ENCODE results near the gene ANKFN1. TPM values are rescaled to one million over a fixed set of nuclear protein-coding genes. Genes with fewer than 3 reads are reported as not detected.

Gene ANKFN1
- total RNA-seq, 1 donor from 2014 or later, result 0.21 TPM

- Mint-ChIP-seq H3K4me1 (no peaks in the 10 kb centered on the region), H3K27me3 (ENCODE audit: low read depth) (no peaks in the 10 kb centered on the region), H3K27ac (ENCODE audit: unreplicated experiment) (no peak overlapping the region), H3K9me3 (peaks cover 9% of the 10 kb centered on the region), H3K4me3 (no peak overlapping the region), H3K36me3 (ENCODE audit: low read depth) (peaks cover 2% of the 10 kb centered on the region)
- no peak for TF ChIP-seq CTCF (conservative IDR thresholded peaks at IDR 0.05)
- DNase-seq (ENCODE audit: low read depth, low spot score), result no peak
These were observed 318.4 kb downstream of the ANKFN1 start for GRCh38 chr17:56471696-56472095.

DNA sequence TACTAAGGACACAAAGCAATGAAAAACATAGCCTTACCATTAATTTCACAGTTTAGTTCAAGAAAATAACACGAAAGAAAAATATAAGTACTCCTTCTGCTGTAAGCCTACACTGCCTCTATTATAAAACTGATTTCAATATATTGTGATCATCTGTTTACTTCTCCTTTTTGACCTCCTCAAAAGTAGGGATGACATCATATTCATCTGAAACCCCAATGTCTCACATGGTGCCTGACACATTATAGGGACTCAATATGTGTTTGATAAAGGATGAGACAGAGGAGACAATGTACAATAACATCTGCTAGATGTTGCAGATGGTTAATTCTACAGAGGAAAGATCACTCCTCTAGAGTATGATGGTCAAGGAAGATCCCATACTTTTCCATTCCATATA lies 321.8 kb downstream of the ANKFN1 start:
- Mint-ChIP-seq H3K4me1 (no peaks in the 10 kb centered on the region), H3K27ac (ENCODE audit: unreplicated experiment) (no peak overlapping the region), H3K9me3 (peaks cover 9% of the 10 kb centered on the region), H3K27me3 (ENCODE audit: low read depth) (no peaks in the 10 kb centered on the region), H3K36me3 (ENCODE audit: low read depth) (peaks cover 2% of the 10 kb centered on the region), H3K4me3 (no peak overlapping the region)
- no peak for DNase-seq (ENCODE audit: low read depth, low spot score)
- TF ChIP-seq CTCF (conservative IDR thresholded peaks at IDR 0.05), result no peak

GRCh38 chr17:56478836-56479447 lies 325.7 kb downstream of the ANKFN1 start:
- TF ChIP-seq CTCF (conservative IDR thresholded peaks at IDR 0.05), result peak; percentile 68
- Mint-ChIP-seq H3K9me3 (no peaks in the 10 kb centered on the region), H3K36me3 (ENCODE audit: low read depth) (no peaks in the 10 kb centered on the region), H3K4me3 (no peak overlapping the region), H3K27me3 (ENCODE audit: low read depth) (no peaks in the 10 kb centered on the region), H3K27ac (ENCODE audit: unreplicated experiment) (no peak overlapping the region), H3K4me1 (peaks cover 24% of the 10 kb centered on the region)
- no peak for DNase-seq (ENCODE audit: low read depth, low spot score)

DNA sequence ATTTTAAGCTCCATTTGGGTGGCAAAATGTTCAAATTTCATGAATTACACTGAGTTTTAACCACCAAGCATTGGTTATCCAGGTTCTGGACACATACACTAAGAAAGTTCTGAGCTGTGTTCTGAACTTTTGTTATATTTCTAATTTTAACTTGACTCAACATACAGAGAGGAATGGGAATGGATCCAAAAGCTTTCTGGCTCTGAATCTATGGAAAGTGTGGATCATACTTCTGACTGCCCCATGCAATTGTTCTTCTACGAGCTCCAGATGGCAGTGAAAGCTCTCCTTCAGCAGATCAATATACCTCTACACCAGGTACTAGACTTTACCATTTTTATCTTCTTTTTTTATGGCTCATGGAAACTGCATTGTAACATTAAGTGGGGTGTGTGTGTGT lies 327.2 kb downstream of the ANKFN1 start:
- H3K36me3 Mint-ChIP-seq (ENCODE audit: low read depth), result no peaks in the 10 kb centered on the region
- no peak for TF ChIP-seq CTCF (conservative IDR thresholded peaks at IDR 0.05)
- H3K4me1 Mint-ChIP-seq, result peaks cover 26% of the 10 kb centered on the region
- H3K4me3 Mint-ChIP-seq, result no peak overlapping the region
- no peak overlapping the region for H3K27ac Mint-ChIP-seq (ENCODE audit: unreplicated experiment)
- H3K27me3 Mint-ChIP-seq (ENCODE audit: low read depth), result no peaks in the 10 kb centered on the region
- H3K9me3 Mint-ChIP-seq, result no peaks in the 10 kb centered on the region
- no peak for DNase-seq (ENCODE audit: low read depth, low spot score)

GRCh38 chr17:56481659-56482058 lies 328.4 kb downstream of the ANKFN1 start:
- Mint-ChIP-seq H3K36me3 (ENCODE audit: low read depth) (no peaks in the 10 kb centered on the region), H3K4me3 (no peak overlapping the region), H3K4me1 (peaks cover 26% of the 10 kb centered on the region), H3K27ac (ENCODE audit: unreplicated experiment) (no peak overlapping the region), H3K27me3 (ENCODE audit: low read depth) (no peaks in the 10 kb centered on the region), H3K9me3 (no peaks in the 10 kb centered on the region)
- TF ChIP-seq CTCF (conservative IDR thresholded peaks at IDR 0.05), result no peak
- no peak for DNase-seq (ENCODE audit: low read depth, low spot score)

Data from neural crest cell (in vitro differentiated cells).